ENCODE data around the gene E2F8. TPM values are rescaled to one million over a fixed set of nuclear protein-coding genes. Genes with fewer than 3 reads are reported as not detected.

E2F8 gene, protein sequence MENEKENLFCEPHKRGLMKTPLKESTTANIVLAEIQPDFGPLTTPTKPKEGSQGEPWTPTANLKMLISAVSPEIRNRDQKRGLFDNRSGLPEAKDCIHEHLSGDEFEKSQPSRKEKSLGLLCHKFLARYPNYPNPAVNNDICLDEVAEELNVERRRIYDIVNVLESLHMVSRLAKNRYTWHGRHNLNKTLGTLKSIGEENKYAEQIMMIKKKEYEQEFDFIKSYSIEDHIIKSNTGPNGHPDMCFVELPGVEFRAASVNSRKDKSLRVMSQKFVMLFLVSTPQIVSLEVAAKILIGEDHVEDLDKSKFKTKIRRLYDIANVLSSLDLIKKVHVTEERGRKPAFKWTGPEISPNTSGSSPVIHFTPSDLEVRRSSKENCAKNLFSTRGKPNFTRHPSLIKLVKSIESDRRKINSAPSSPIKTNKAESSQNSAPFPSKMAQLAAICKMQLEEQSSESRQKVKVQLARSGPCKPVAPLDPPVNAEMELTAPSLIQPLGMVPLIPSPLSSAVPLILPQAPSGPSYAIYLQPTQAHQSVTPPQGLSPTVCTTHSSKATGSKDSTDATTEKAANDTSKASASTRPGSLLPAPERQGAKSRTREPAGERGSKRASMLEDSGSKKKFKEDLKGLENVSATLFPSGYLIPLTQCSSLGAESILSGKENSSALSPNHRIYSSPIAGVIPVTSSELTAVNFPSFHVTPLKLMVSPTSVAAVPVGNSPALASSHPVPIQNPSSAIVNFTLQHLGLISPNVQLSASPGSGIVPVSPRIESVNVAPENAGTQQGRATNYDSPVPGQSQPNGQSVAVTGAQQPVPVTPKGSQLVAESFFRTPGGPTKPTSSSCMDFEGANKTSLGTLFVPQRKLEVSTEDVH
- 6.9 and 10.5 TPM in 2 replicates for total RNA-seq

DNA sequence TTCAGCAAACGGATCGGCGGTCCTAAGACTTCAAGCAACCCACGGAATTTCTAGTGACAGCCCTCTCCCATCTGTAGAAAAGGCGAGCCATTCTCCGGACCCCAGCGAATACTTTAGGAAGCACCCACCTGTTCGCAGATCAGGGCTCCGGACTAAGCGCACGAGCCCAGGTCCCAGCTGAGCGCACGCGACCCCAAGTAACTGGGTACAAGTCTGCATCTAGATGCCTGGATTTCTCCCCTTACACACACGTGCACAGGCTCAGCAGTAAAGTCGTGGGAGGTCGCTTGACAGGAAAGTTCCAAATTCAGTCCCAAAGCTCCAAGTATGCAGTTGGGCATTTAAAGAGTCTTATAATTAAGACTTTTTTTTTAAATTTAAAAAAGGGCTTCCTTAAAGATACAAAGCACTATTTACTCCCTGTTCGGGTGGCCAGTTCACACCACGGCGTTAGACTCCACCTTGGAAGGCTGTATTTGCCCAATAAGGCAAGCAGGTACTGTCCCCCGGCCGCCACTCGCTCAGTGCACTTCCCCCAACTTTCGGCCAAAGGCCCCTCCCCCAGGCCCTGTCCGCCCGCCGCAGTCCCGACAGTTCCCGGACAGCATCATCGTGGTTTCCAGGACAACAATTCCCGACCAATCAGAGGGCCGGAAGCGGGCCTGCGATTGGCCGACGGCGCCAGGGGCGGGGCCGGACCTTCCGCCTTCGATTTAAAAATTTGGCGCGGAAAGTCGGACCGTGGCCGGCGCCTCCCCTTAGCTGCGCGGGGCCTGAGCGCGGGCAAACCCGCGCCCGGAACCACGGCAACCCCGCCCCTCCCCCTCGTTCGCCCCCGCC lies at the start of gene E2F8:
TSS of gene E2F8 (minus strand) at position 526 of the 840 bp plus-strand sequence. CDS start 824 bp downstream, outside the sequence.
- TF ChIP-seq, protein P1, sequence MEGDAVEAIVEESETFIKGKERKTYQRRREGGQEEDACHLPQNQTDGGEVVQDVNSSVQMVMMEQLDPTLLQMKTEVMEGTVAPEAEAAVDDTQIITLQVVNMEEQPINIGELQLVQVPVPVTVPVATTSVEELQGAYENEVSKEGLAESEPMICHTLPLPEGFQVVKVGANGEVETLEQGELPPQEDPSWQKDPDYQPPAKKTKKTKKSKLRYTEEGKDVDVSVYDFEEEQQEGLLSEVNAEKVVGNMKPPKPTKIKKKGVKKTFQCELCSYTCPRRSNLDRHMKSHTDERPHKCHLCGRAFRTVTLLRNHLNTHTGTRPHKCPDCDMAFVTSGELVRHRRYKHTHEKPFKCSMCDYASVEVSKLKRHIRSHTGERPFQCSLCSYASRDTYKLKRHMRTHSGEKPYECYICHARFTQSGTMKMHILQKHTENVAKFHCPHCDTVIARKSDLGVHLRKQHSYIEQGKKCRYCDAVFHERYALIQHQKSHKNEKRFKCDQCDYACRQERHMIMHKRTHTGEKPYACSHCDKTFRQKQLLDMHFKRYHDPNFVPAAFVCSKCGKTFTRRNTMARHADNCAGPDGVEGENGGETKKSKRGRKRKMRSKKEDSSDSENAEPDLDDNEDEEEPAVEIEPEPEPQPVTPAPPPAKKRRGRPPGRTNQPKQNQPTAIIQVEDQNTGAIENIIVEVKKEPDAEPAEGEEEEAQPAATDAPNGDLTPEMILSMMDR (conservative IDR thresholded peaks at IDR 0.05; ENCODE audit: low read depth, low read length): no peak
- peak within 1 kb of the TSS; percentile 94 for H3K4me3 ChIP-seq (ENCODE audit: low read depth, low read length)
- DNase-seq (ENCODE audit: low read depth): peak; percentile 48

DNA sequence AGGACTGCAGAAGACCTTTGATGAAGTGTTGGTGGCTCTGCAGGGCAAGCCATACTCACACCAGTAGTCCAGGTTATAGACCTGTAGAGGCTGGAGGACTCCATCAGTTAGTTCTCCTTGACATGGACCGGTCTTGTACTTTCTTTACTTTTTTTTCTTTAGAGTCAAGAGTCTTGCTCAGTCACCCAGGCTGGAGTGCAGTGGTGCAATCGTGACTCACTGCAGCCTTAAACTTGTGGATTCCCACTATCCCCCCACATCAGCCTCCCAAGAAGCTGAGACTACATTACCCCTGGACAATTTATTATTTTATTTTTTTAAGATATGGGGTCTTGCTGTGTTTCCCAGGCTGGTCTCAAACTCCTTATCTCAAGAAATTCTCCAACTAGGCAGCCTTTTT lies 49.6 kb upstream of the E2F8 start:
- DNase-seq (ENCODE audit: low read depth): no peak
- H3K4me3 ChIP-seq (ENCODE audit: low read depth, low read length): no peak overlapping the region
- TF ChIP-seq, protein P1 (conservative IDR thresholded peaks at IDR 0.05; ENCODE audit: low read depth, low read length): no peak

DNA sequence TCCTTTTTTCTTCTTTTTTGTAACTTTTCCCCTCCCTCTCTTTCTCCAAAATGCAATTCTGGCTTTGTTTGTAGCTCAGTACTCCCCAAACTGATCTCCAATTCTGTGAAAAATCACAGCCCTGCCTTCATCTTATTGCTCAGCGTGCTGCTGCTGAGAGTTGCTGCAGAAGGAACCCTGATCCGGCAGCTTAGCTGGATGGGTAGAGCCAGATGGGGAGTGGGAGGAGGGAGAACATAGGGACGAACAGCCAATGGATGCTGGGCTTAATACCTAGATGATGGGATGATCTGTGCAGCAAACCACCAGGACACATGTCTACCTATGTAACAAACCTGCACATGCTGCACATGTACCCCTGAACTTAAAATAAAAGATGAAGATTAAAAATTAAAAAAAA lies 47.5 kb upstream of the E2F8 start:
- no peak overlapping the region for H3K4me3 ChIP-seq (ENCODE audit: low read depth, low read length)
- no peak for DNase-seq (ENCODE audit: low read depth)
- TF ChIP-seq, protein P1 (conservative IDR thresholded peaks at IDR 0.05; ENCODE audit: low read depth, low read length): no peak

DNA sequence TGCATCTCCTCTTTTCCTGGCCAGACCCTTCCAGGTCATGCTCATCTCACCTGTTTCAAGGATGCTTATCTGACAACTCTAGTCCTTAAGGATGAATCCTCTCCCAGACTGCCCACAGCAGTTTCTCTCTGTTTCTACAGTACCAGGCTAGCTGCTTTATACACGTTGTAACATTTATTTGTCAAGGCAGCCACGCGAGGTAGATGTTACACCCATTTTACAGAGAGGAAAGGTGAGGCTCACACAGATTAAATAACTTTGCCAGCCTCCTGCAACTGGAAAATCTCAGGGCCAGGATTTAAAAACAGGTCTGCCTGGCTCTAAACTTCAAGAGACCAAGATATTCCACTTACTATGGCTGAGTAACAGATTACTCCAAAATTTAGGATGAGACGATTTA lies 45.7 kb upstream of the E2F8 start:
- no peak for DNase-seq (ENCODE audit: low read depth)
- TF ChIP-seq, protein P1 (conservative IDR thresholded peaks at IDR 0.05; ENCODE audit: low read depth, low read length): no peak
- no peak overlapping the region for H3K4me3 ChIP-seq (ENCODE audit: low read depth, low read length)

DNA sequence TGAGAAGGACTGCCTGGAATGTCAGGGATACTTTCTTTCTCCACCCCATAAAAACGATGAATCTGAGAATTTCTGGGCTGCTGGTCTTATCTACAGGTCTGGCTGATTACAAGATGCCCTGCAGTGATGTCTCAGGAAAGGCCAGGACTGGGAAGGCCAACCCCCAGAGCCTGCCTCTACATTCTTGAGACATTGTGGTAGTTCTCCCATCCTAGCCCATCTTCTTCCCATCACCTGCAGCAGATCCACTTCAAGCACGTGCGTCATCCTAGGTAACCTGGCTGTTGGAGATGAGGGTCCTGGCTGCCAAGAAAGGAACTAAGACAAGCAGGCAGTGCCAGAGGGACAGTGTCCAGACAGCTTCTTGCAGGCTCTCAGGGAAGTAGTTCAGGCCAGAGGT lies 44.1 kb upstream of the E2F8 start:
- H3K4me3 ChIP-seq (ENCODE audit: low read depth, low read length): no peak overlapping the region
- TF ChIP-seq, protein P1 (conservative IDR thresholded peaks at IDR 0.05; ENCODE audit: low read depth, low read length): no peak
- DNase-seq (ENCODE audit: low read depth): no peak

DNA sequence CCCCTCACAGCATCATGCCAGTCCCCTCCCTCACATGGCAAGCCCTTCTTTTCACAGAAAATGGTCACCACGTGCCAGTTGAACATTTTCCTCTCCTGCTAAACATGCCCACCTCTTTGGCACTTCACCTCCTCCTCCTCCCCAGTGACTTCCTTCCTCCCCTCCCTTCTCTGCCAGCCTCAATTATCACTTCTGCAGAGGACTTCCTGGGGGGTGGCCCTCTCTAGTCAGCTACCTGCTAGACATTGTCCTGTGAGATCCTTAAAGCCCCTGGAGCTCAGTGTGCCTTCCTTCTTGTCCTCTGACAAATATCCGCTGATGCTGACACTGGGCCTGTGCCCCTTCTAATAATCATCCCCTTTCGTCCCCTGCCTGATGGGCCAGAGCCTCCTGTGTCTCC lies 43.2 kb upstream of the E2F8 start:
- no peak overlapping the region for H3K4me3 ChIP-seq (ENCODE audit: low read depth, low read length)
- no peak for DNase-seq (ENCODE audit: low read depth)
- TF ChIP-seq, protein P1 (conservative IDR thresholded peaks at IDR 0.05; ENCODE audit: low read depth, low read length): no peak
